ENCODE data around the gene CIBAR2. TPM values are rescaled to one million over a fixed set of nuclear protein-coding genes. Genes with fewer than 3 reads are reported as not detected.
A peak's percentile ranks its signal among the peaks of the same experiment; 100 is the strongest.

Gene CIBAR2
- total RNA-seq, 1 experiment from 2014 or later, result not detected

GRCh38 chr16:85083051-85083639 is 29.1 kb downstream of the CIBAR2 start:
- no peak for DNase-seq (ENCODE audit: low read depth)

- DNase-seq (ENCODE audit: low read depth), result no peak
Measured at GRCh38 chr16:85082173-85083050, 29.9 kb downstream of the CIBAR2 start.

- no peak for DNase-seq (ENCODE audit: low read depth)
Measured at GRCh38 chr16:85081765-85082164, 30.5 kb downstream of the CIBAR2 start.

GRCh38 chr16:85081038-85081437 is 31.2 kb downstream of the CIBAR2 start:
- no peak for DNase-seq (ENCODE audit: low read depth)

GRCh38 chr16:85079785-85080570 is 32.3 kb downstream of the CIBAR2 start:
- no peak for DNase-seq (ENCODE audit: low read depth)

GRCh38 chr16:85078952-85079351 is 33.3 kb downstream of the CIBAR2 start:
- no peak for DNase-seq (ENCODE audit: low read depth)

- DNase-seq (ENCODE audit: low read depth), result no peak
Measured at GRCh38 chr16:85078226-85078625, 34.0 kb downstream of the CIBAR2 start.

- DNase-seq (ENCODE audit: low read depth), result no peak
Measured at GRCh38 chr16:85077576-85078125, 34.6 kb downstream of the CIBAR2 start.

- no peak for DNase-seq (ENCODE audit: low read depth)
Measured at GRCh38 chr16:85077039-85077438, 35.2 kb downstream of the CIBAR2 start.

GRCh38 chr16:85075236-85075924 is 36.9 kb downstream of the CIBAR2 start:
- DNase-seq (ENCODE audit: low read depth), result no peak

GRCh38 chr16:85074225-85074914 is 37.9 kb downstream of the CIBAR2 start:
- no peak for DNase-seq (ENCODE audit: low read depth)

GRCh38 chr16:85072947-85073346 is 39.3 kb downstream of the CIBAR2 start:
- peak; percentile 86 for DNase-seq (ENCODE audit: low read depth)

- no peak for DNase-seq (ENCODE audit: low read depth)
Measured at GRCh38 chr16:85072076-85072860, 40.0 kb downstream of the CIBAR2 start.

GRCh38 chr16:85069171-85069570 is 43.1 kb downstream of the CIBAR2 start:
- DNase-seq (ENCODE audit: low read depth), result peak; percentile 19

GRCh38 chr16:85068746-85069145 is 43.5 kb downstream of the CIBAR2 start:
- peak; percentile 9 for DNase-seq (ENCODE audit: low read depth)

- no peak for DNase-seq (ENCODE audit: low read depth)
Measured at GRCh38 chr16:85067426-85067825, 44.8 kb downstream of the CIBAR2 start.

GRCh38 chr16:85067024-85067423 is 45.2 kb downstream of the CIBAR2 start:
- no peak for DNase-seq (ENCODE audit: low read depth)

- no peak for DNase-seq (ENCODE audit: low read depth)
Measured at GRCh38 chr16:85066346-85066885, 45.9 kb downstream of the CIBAR2 start.

GRCh38 chr16:85065099-85065498 is 47.2 kb downstream of the CIBAR2 start:
- DNase-seq (ENCODE audit: low read depth), result no peak

- no peak for DNase-seq (ENCODE audit: low read depth)
Measured at GRCh38 chr16:85064186-85064585, 48.1 kb downstream of the CIBAR2 start.
